HL-60 (cell line): ENCODE results near the gene NCEH1.

ENCODE experiments used
- POLR2AphosphoS5 ChIP-seq: IDR thresholded peaks from 2 replicates; pipeline ENCODE4 v1.6.1; 2012; ENCODE audit warnings: low read depth
- TF ChIP-seq, protein P1 (sequence below): IDR thresholded peaks from one replicate; pipeline ENCODE4 v1.5.1; 2011; ENCODE audit warnings: low read length, control low read depth, inconsistent platforms; ENCODE audit not compliant: insufficient read depth

DNA sequence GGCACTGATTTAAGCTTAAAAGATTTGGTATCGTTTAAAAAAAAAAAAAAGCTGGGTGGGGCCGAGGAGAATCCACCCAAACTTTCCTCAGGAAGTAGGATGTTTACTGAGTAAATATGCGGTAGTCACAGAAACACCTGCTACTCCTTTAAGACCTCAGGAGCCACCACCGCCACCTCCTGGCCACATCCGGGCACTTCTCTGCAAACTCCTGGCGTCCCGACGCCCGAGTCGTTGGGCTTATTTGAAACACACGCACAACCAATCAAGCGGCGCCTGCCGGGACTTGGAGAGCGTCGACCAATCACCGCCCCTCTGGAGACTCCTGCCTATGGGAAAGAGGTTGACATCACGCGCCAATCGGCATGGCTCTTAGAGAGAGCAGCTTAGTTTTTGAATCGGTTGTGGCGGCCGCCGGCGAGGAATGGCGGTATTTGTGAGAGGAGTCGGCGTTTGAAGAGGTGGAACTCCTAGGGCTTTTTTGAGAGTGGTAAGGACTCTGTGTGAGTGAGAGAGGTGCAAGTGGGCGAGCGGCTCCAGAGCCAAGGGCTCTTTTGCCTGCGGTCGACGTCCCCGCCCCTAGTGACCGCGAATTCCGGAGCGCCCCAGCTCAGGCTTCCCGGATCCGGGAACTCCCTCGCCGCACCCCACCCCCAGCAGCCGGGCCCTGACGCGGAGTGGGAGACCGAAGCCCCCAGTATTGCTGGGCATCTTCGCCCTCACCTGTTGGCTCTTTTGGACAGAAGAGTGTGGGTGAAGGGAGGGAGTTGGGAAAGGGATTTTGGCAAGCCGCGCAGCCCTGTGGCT lies 39.7 kb upstream of the NCEH1 start, which contains the start of gene ECT2:
- TF ChIP-seq, protein P1, sequence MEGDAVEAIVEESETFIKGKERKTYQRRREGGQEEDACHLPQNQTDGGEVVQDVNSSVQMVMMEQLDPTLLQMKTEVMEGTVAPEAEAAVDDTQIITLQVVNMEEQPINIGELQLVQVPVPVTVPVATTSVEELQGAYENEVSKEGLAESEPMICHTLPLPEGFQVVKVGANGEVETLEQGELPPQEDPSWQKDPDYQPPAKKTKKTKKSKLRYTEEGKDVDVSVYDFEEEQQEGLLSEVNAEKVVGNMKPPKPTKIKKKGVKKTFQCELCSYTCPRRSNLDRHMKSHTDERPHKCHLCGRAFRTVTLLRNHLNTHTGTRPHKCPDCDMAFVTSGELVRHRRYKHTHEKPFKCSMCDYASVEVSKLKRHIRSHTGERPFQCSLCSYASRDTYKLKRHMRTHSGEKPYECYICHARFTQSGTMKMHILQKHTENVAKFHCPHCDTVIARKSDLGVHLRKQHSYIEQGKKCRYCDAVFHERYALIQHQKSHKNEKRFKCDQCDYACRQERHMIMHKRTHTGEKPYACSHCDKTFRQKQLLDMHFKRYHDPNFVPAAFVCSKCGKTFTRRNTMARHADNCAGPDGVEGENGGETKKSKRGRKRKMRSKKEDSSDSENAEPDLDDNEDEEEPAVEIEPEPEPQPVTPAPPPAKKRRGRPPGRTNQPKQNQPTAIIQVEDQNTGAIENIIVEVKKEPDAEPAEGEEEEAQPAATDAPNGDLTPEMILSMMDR: peak; percentile 82
- TF ChIP-seq POLR2AphosphoS5: peak; percentile 47
